AML-193 (cell line): ENCODE measurements around the gene CES4A.
"Not testable (repeated sequence)": the region's sequence is repeated elsewhere in the genome, so short reads cannot be mapped to it uniquely, and the experiment has no call there.

Experiments
- DNase-seq, 2 experiments: peaks; one replicate each; lab custom pipeline; 2025; lab: John Stamatoyannopoulos, UW

CES4A gene

GRCh38 chr16:66956154-66956457 is 32.3 kb upstream of the CES4A start:
- not testable (repeated sequence) for DNase-seq

- DNase-seq, result no peak
These were observed 29.3 kb upstream of the CES4A start for GRCh38 chr16:66958857-66959703.

DNA sequence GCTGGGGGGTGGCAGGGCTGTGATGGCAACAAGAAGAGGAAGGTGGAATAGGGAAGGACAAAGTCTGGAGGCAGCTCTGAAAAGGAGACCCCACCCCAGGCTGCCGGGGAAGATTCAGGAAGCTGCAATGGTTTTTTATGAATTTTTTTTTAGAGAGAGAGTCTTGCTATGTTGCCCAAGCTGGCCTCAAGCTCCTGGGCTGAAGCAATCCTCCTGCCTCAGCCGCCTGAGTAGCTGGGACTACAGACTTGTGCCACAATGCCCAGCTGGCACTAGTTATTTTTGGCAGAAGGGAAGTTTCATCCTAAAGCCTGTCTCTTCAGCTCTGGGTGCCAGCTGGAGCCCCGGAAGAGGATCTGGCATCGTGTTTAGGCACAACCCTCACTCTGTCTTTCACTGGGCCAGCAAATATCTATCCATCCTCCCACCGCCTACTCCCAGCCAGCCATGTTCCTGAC is 28.7 kb upstream of the CES4A start:
- no peak for DNase-seq

DNA sequence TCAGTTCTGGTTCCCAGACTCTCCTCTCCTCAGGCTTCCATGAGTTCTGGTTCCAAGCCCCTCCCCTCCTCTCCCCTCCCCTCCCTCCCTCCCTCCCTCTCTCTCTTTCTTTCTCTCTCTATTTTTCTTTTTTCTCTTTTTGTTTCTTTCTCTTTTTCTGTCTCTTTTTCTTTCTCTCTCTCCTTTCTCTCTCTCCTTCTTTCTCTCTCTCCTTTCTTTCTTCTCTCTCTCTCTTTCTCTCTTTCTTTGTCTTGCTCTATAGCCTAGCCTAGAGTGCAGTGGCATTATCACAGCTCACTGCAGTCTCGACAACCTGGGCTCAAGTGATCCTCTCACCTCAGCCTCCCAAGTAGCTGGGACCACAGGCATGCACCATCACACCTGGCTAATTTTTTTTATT is 28.1 kb upstream of the CES4A start:
- DNase-seq, result no peak

- DNase-seq, result peak; percentile 63 to 67
These were observed 27.2 kb upstream of the CES4A start, which contains the start of gene CES3 for GRCh38 chr16:66961065-66961744. Gene CES3 (plus strand): TSS chr16:66961266. CDS start chr16:66961308, 42 bp downstream.

DNA sequence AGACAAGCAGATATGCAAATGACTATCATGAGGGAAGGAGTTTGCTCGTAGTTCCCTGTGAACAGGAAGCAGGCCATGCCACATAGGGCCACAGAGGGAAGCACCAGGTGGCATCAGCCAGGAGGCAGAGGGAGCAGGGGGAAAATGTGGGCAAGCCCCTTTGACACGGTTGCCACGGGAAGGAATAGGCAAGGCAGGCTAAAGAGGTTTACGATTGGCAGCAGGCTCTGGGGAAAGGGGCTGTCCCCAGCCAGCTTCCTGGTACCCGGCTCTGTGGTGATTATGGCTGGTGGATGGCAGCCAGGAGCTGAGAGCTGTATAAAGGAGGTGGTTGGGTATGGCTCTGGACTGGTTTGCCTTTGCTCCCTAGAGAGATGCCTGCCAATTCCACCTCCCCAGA is 26.5 kb upstream of the CES4A start:
- DNase-seq, result no peak

- no peak for DNase-seq
These were observed 24.3 kb upstream of the CES4A start for GRCh38 chr16:66964049-66964448.

DNA sequence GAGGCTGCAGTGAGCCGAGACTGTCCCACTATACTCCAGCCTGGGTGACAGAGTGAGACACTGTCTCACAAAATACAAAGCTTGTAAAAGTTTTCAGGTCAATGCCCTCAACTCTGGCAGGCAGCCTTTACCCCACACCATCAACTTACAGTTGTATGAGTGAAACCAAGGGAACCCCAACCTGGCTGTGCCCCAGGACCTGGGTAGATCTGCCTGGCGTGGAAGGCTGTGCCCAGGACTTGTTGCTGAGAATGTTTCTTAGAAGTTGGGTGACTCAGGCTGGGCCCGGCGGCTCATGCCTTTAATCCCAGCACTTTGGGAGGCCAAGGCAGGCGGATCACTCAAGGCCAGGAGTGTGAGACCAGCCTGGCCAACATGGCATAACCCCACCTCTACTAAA is 19.5 kb upstream of the CES4A start:
- DNase-seq, result no peak

DNA sequence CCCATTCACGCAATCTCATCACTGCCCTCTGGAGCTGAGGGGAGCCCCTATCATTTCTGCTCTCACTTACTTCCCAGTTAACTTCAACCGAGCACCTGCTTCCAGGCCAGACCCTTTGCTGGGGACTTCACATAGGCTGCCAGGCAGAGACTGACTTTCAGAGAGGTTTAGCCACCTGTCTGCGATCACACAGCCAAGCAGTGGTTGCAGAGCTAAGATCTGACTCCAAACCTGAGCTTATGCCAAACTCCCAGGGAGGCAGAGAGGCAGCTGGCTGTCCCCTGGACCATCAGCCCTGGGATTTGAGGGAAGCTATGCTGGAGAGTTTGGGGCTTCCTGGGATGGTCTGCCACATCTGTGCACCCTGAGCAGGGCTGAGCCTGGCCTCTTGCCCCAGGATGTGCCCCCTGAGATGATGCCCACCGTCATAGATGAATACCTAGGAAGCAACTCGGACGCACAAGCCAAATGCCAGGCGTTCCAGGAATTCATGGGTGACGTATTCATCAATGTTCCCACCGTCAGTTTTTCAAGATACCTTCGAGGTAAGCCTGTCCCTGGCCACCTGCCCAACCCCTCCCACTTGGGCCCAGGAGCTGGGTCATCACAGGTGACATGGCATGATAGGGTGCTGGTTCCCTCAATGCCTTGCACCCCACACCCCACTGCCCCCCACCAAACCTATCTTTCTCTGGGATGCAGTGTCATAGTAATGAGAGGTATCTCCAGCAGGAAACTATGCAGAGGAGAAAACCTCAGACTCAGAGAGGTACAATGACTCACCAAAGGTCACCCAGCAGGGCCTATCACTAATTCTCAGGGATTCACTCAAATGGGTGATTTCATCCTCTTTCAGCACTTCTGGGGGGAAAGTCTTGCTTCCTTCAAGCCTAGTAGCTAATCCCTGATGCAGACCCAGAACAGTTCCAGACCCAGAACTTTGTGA is 17.3 kb upstream of the CES4A start:
- DNase-seq, result no peak

DNA sequence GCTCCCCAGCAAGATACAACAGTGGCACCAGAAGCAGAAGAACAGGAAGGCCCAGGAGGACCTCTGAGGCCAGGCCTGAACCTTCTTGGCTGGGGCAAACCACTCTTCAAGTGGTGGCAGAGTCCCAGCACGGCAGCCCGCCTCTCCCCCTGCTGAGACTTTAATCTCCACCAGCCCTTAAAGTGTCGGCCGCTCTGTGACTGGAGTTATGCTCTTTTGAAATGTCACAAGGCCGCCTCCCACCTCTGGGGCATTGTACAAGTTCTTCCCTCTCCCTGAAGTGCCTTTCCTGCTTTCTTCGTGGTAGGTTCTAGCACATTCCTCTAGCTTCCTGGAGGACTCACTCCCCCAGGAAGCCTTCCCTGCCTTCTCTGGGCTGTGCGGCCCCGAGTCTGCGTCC is 15.4 kb upstream of the CES4A start:
- no peak for DNase-seq

- DNase-seq, result no peak
These were observed 14.7 kb upstream of the CES4A start for GRCh38 chr16:66973716-66974115.

- not testable (repeated sequence) for DNase-seq
These were observed 14.0 kb upstream of the CES4A start for GRCh38 chr16:66974156-66974931.

DNA sequence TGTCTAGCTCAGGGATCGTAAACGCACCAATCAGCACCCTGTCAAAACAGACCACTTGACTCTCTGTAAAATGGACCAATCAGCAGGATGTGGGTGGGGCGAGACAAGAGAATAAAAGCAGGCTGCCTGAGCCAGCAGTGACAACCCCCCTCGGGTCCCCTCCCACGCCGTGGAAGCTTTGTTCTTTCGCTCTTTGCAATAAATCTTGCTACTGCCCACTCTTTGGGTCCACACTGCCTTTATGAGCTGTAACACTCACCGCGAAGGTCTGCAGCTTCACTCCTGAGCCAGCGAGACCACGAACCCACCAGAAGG is 13.5 kb upstream of the CES4A start:
- not testable (repeated sequence) for DNase-seq

DNA sequence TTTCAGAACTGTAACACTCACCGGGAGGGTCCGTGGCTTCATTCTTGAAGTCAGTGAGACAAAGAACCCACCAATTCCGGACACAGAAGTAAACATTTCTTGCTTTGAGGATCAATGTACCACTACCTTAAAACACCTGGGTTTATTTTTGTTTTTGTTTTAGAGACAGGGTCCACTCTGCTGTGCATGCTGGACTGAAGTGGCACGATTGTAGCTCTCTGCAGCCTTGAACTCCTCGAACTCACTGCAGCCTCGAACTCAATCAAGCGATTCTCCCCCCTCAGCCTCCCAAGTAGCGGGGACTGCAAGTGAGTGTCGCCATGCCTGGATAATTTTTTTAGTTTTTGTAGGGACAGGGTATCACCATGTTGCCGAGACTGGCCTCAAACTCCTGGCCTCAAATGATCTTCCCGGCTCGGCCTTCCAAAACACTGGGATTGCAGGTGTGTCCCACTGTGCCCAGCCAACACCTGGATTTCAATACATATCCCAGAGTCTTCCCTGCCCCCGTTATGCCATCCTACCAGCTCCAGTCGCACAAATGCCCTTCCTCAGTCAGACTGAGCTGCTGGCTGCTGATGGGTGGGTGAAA is 13.0 kb upstream of the CES4A start:
- no peak for DNase-seq

GRCh38 chr16:66976746-66977145 is 11.6 kb upstream of the CES4A start:
- DNase-seq, result no peak

GRCh38 chr16:66977341-66978113 is 10.9 kb upstream of the CES4A start:
- DNase-seq, result peak; percentile 68 to 77

GRCh38 chr16:66979011-66979717 is 9.2 kb upstream of the CES4A start:
- DNase-seq, result no peak

- DNase-seq, result no peak
These were observed 5.4 kb upstream of the CES4A start for GRCh38 chr16:66983033-66983432.

GRCh38 chr16:66984892-66985311 is 3.5 kb upstream of the CES4A start:
- no peak for DNase-seq

- no peak for DNase-seq
These were observed 1.8 kb upstream of the CES4A start for GRCh38 chr16:66986559-66986958.
